GM23338 (cell line): ENCODE data around the gene MYOCOS. TPM values are rescaled to one million over a fixed set of nuclear protein-coding genes. Genes with fewer than 3 reads are reported as not detected.
A peak's percentile ranks its signal among the peaks of the same experiment; 100 is the strongest.

Source experiments
- ATAC-seq: fragments of 200-7000 bp; cut with Tn5 transposase; 3 replicates; pipeline ENCODE4 v1.9.1; 2020
- DNase-seq: peaks from one replicate; pipeline ENCODE4 v3.0.0-alpha.2; 2015; ENCODE audit warnings: low spot score
- H2AFZ ChIP-seq: fragments of 200-600 bp; sonication (generic); 2 replicates; pipeline ENCODE4 v1.8.0; 2016; ENCODE audit warnings: antibody characterized with exemption, mild to moderate bottlenecking, moderate library complexity
- H3F3A ChIP-seq: fragments of 200-600 bp; sonication (generic); replicated peaks from 2 replicates; pipeline ENCODE4 v1.8.0; 2017; ENCODE audit warnings: antibody characterized with exemption, mixed run types, low read depth
- H3K27ac ChIP-seq: fragments of 200-600 bp; sonication (generic); 2 replicates; pipeline ENCODE4 v1.6.1; 2016; ENCODE audit warnings: low read depth
- H3K27me3 ChIP-seq: fragments of 200-600 bp; sonication (generic); 2 replicates; pipeline ENCODE4 v1.8.0; 2016; ENCODE audit warnings: mild to moderate bottlenecking, mixed run types, moderate library complexity; ENCODE audit not compliant: insufficient read depth
- H3K36me3 ChIP-seq: fragments of 200-600 bp; sonication (generic); 2 replicates; pipeline ENCODE4 v1.8.0; 2016; ENCODE audit warnings: mild to moderate bottlenecking; ENCODE audit not compliant: insufficient read depth
- H3K4me1 ChIP-seq: fragments of 200-600 bp; sonication (generic); 2 replicates; pipeline ENCODE4 v1.8.0; 2016; ENCODE audit warnings: mild to moderate bottlenecking, moderate library complexity; ENCODE audit not compliant: insufficient read depth
- H3K4me2 ChIP-seq: fragments of 200-600 bp; sonication (generic); 2 replicates; pipeline ENCODE4 v1.7.1; 2017; ENCODE audit warnings: mixed run types
- H3K4me3 ChIP-seq: fragments of 200-600 bp; sonication (generic); 2 replicates; pipeline ENCODE4 v1.6.1; 2016; ENCODE audit warnings: mixed run types
- H3K79me2 ChIP-seq: fragments of 200-600 bp; sonication (generic); replicated peaks from 2 replicates; pipeline ENCODE4 v1.8.0; 2017; ENCODE audit warnings: mild to moderate bottlenecking; ENCODE audit not compliant: insufficient read depth
- H3K9me2 ChIP-seq: fragments of 200-600 bp; sonication (generic); 2 replicates; pipeline ENCODE4 v1.8.0; 2017; ENCODE audit not compliant: insufficient read depth
- H4K20me1 ChIP-seq: fragments of 200-600 bp; sonication (generic); replicated peaks from 2 replicates; pipeline ENCODE4 v1.8.0; 2017; ENCODE audit warnings: mild to moderate bottlenecking; ENCODE audit not compliant: insufficient read depth
- H3K27ac Mint-ChIP-seq: 2 replicates; pipeline ENCODE4 v1.8.0; 2020; ENCODE audit warnings: inconsistent platforms, mild to moderate bottlenecking, moderate library complexity, mixed read lengths
- H3K27me3 Mint-ChIP-seq: 3 replicates; pipeline ENCODE4 v1.8.0; 2022; ENCODE audit warnings: low read depth, mild to moderate bottlenecking, moderate library complexity, mixed read lengths, inconsistent platforms; ENCODE audit not compliant: insufficient read depth, poor library complexity
- H3K36me3 Mint-ChIP-seq: 3 replicates; pipeline ENCODE4 v1.8.0; 2021; ENCODE audit warnings: low read depth, mild to moderate bottlenecking, inconsistent platforms, moderate library complexity, mixed read lengths
- H3K4me1 Mint-ChIP-seq: 3 replicates; pipeline ENCODE4 v1.8.0; 2020; ENCODE audit warnings: mild to moderate bottlenecking, inconsistent platforms, mixed read lengths
- H3K4me3 Mint-ChIP-seq: 3 replicates; pipeline ENCODE4 v1.8.0; 2021; ENCODE audit warnings: moderate library complexity, mild to moderate bottlenecking, inconsistent platforms, mixed read lengths
- H3K9me3 Mint-ChIP-seq: 3 replicates; pipeline ENCODE4 v1.8.0; 2020; ENCODE audit warnings: moderate library complexity, mild to moderate bottlenecking, inconsistent platforms, mixed read lengths
- CREB1 ChIP-seq: fragments of 250-450 bp; sonication (Bioruptor Pico); IDR thresholded peaks from 2 replicates; pipeline ENCODE4 v1.5.0; 2020; ENCODE audit warnings: low read depth, mild to moderate bottlenecking, moderate library complexity
- EZH2 ChIP-seq: fragments of 200-600 bp; sonication (generic); IDR thresholded peaks from one replicate; pipeline ENCODE4 v1.8.0; 2017; ENCODE audit warnings: antibody characterized with exemption, mild to moderate bottlenecking, low read depth; ENCODE audit not compliant: unreplicated experiment
- JUNB ChIP-seq: IDR thresholded peaks from one replicate; pipeline ENCODE4 v1.6.1; 2016; ENCODE audit warnings: antibody characterized with exemption; ENCODE audit not compliant: unreplicated experiment
- POLR2AphosphoS5 ChIP-seq: IDR thresholded peaks from 2 replicates; pipeline ENCODE4 v1.6.1; 2016; ENCODE audit warnings: antibody characterized with exemption, low read depth
- STAT1 ChIP-seq: IDR thresholded peaks from one replicate; pipeline ENCODE4 v1.6.1; 2016; ENCODE audit warnings: antibody characterized with exemption; ENCODE audit not compliant: unreplicated experiment
- ZNF462 ChIP-seq: fragments of 250-450 bp; sonication (Bioruptor Pico); IDR thresholded peaks from 2 replicates; pipeline ENCODE4 v1.5.0; 2020; ENCODE audit warnings: mild to moderate bottlenecking, moderate library complexity
- long read RNA-seq: library from polyadenylated mRNA; unstranded; transcript quantifications from one replicate; pipeline ENCODE4 v2.0.0, GENCODE V29; 2020; ENCODE audit not compliant: unreplicated experiment
- polyA plus RNA-seq: library from polyadenylated mRNA; unstranded; fragments of >200 nt; fragmentation: Nextera tagmentation; extraction: Ambion mirVana; gene quantifications from 2 replicates; pipeline ENCODE4 v1.2.1, GENCODE V29; 2016
- total RNA-seq: library from RNA; depleted of rRNA; stranded (reverse); fragments of >200 nt; shearing (Covaris generic); gene quantifications from 2 replicates; pipeline ENCODE4 v1.2.3, GENCODE V29; 2014; rRNA removed

MYOCOS gene, protein sequence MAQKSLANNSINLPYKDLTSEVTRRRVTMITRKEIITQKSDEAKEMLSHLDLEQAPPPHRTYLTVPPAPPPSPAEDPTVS
- total RNA-seq (not detected in 2 replicates), polyA plus RNA-seq (not detected in 2 replicates)
- long read RNA-seq, result 0 reads

GRCh38 chr1:171622152-171622462, at the start of gene MYOCOS:
TSS of gene MYOCOS (plus strand) at chr1:171622243. CDS start at chr1:171623884, 1,641 bp downstream.
- H3K27ac ChIP-seq, result peak within 1 kb of the TSS; percentile 61; the same call in 1 of the 2 replicates
- peak within 1 kb of the TSS; percentile 89 for H2AFZ ChIP-seq
- H3K79me2 ChIP-seq, result no peaks in the 10 kb centered on the region
- H3K4me2 ChIP-seq, result no peak within 1 kb of the TSS
- no peak within 1 kb of the TSS for H3K4me3 ChIP-seq
- H3K27me3 Mint-ChIP-seq, result peaks cover 5% of the 10 kb centered on the region
- H3K36me3 ChIP-seq, result no peaks in the 10 kb centered on the region
- no peak for ATAC-seq
- H4K20me1 ChIP-seq, result no peaks in the 10 kb centered on the region
- H3K27me3 ChIP-seq, result no peaks in the 10 kb centered on the region
- no peak within 1 kb of the TSS for H3K4me3 Mint-ChIP-seq
- no peaks in the 10 kb centered on the region for H3F3A ChIP-seq
- no peaks in the 10 kb centered on the region for H3K9me3 Mint-ChIP-seq
- H3K4me1 ChIP-seq, result peaks cover 19% of the 10 kb centered on the region
- TF ChIP-seq ZNF462 (CRISPR knock-in tag), result no peak
- TF ChIP-seq EZH2, result no peak
- TF ChIP-seq JUNB, result no peak
- no peaks in the 10 kb centered on the region for H3K36me3 Mint-ChIP-seq
- H3K27ac Mint-ChIP-seq, result 0 out of 2 replicates have a peak within 1 kb of the TSS, but pooled peaks have one; percentile 37
- DNase-seq, result no peak
- H3K9me2 ChIP-seq, result 0 out of 2 replicates have a peak, but pooled peaks cover 3% of the 10 kb centered on the region
- H3K4me1 Mint-ChIP-seq, result peaks cover 18% of the 10 kb centered on the region

DNA sequence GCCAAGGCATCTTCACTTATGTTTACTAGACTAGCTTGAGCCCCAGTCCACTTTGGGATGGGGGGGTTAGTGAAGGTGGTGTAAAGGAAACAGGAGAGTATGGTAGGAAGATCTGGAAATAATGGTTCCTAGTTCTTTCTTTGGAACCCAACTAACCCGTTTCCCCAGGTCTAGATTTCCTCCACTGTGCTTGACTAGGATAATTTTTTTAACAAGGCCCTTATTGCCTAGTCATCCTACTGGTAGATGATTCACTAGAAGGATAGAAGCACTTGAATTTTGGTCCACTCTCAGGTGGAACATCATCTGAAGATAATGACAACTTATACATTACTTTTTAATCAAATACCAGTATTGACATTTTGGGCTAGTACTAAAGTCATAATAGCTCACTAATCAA, 45.9 kb upstream of the MYOCOS start:
- H3K4me1 ChIP-seq, result no peaks in the 10 kb centered on the region
- DNase-seq, result no peak
- H3K27me3 Mint-ChIP-seq, result no peaks in the 10 kb centered on the region
- no peak overlapping the region for H3K27ac ChIP-seq
- peaks cover 68% of the 10 kb centered on the region for H3K36me3 ChIP-seq
- no peak for ATAC-seq
- H3K9me2 ChIP-seq, result no peaks in the 10 kb centered on the region
- TF ChIP-seq POLR2AphosphoS5, result no peak
- TF ChIP-seq STAT1, result no peak
- no peak for TF ChIP-seq JUNB
- TF ChIP-seq CREB1 (CRISPR knock-in tag), result no peak
- TF ChIP-seq EZH2, result no peak
- H3K27ac Mint-ChIP-seq, result peak overlapping the region; percentile 7; the same call in 1 of the 2 replicates
- no peaks in the 10 kb centered on the region for H3F3A ChIP-seq
- no peak overlapping the region for H2AFZ ChIP-seq
- H3K27me3 ChIP-seq, result no peaks in the 10 kb centered on the region
- H3K36me3 Mint-ChIP-seq, result peaks cover 77% of the 10 kb centered on the region; the same call in 2 of the 3 replicates
- no peak overlapping the region for H3K4me3 Mint-ChIP-seq
- H3K79me2 ChIP-seq, result no peaks in the 10 kb centered on the region
- H3K4me2 ChIP-seq, result no peak overlapping the region
- H3K4me3 ChIP-seq, result no peak overlapping the region
- no peaks in the 10 kb centered on the region for H4K20me1 ChIP-seq
- H3K9me3 Mint-ChIP-seq, result no peaks in the 10 kb centered on the region
- no peaks in the 10 kb centered on the region for H3K4me1 Mint-ChIP-seq
